DND-41 (cell line): ENCODE results near the gene STARD10.

Experiments used
- CTCF ChIP-seq: IDR thresholded peaks from 2 replicates; pipeline ENCODE4 v1.5.1; 2012; ENCODE audit warnings: borderline replicate concordance, low read length, moderate library complexity, mild to moderate bottlenecking; ENCODE audit not compliant: poor library complexity, severe bottlenecking; ENCODE audit errors: extremely low read depth
- EZH2 ChIP-seq: IDR thresholded peaks from 3 replicates; pipeline ENCODE4 v1.6.1; 2012; ENCODE audit warnings: borderline replicate concordance, low read depth, mild to moderate bottlenecking, moderate library complexity, low read length, inconsistent platforms; ENCODE audit not compliant: severe bottlenecking

- TF ChIP-seq CTCF, result no peak
- TF ChIP-seq EZH2, result no peak
These were observed 43.8 kb downstream of the STARD10 start for GRCh38 chr11:72750086-72750485.
